Measurements from ENCODE around the gene HMGXB4.

- TF ChIP-seq CTCF (IDR thresholded peaks at IDR 0.05) (no peak), POLR2A (IDR thresholded peaks at IDR 0.05) (no peak)
These were observed 86.6 kb downstream of the HMGXB4 start for GRCh38 chr22:35343664-35344550.

All from testis (tissue), 2 donors.